Ovary (tissue), 3 donors: Measurements from ENCODE around the gene FAT1.

Source experiments
- POLR2A ChIP-seq: fragments of 450-650 bp; IDR thresholded peaks from one replicate; pipeline ENCODE4 v1.6.1; 2017; ENCODE audit warnings: antibody characterized with exemption, mild to moderate bottlenecking, moderate library complexity
- TF ChIP-seq, protein P1 (sequence below), 3 donors: fragments of 450-650 bp in 2 of 3; fragments of 200-600 bp in 1 of 3; IDR thresholded peaks; one replicate each; pipeline versions ENCODE4 v1.5.1 to v1.8.0; 2016 to 2022; ENCODE audit warnings: antibody characterized with exemption in 3 of 3, mild to moderate bottlenecking in 1 of 3
- donor health status: DM: no; HTN: no; CAD: no.

DNA sequence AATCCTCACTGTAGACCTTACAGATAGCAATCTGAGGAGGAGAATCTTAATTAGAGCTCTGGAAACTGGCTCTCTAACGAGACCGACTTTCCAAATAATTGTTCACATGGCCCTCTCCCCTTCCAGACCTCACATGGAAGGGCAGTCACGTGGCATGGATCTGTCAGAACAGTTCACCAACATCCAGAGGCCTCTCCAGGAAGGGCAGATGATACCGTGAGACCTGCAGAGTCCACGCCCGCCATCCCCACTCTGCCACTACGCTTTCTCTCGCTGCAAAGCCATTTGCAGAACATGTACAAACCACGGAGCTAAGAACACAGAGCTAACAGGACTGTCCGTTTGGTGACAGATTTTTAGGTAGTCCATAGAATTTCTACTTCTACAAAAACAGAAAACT, 20.7 kb downstream of the FAT1 start:
- TF ChIP-seq POLR2A: no peak
- TF ChIP-seq, protein P1, sequence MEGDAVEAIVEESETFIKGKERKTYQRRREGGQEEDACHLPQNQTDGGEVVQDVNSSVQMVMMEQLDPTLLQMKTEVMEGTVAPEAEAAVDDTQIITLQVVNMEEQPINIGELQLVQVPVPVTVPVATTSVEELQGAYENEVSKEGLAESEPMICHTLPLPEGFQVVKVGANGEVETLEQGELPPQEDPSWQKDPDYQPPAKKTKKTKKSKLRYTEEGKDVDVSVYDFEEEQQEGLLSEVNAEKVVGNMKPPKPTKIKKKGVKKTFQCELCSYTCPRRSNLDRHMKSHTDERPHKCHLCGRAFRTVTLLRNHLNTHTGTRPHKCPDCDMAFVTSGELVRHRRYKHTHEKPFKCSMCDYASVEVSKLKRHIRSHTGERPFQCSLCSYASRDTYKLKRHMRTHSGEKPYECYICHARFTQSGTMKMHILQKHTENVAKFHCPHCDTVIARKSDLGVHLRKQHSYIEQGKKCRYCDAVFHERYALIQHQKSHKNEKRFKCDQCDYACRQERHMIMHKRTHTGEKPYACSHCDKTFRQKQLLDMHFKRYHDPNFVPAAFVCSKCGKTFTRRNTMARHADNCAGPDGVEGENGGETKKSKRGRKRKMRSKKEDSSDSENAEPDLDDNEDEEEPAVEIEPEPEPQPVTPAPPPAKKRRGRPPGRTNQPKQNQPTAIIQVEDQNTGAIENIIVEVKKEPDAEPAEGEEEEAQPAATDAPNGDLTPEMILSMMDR (IDR thresholded peaks at IDR 0.05): no peak
